HepG2 (cell line): ENCODE measurements around the gene CREM. TPM values are rescaled to one million over a fixed set of nuclear protein-coding genes. Genes with fewer than 3 reads are reported as not detected.

Source experiments
- ATAC-seq: fragments of 200-7000 bp; cut with Tn5 transposase; 3 replicates; pipeline ENCODE4 v1.9.1; 2020; ENCODE audit warnings: mild to moderate bottlenecking, moderate library complexity
- BruUV-seq: library from RNA; stranded (reverse); fragments of 400-500 nt; replicated peaks from 2 replicates; lab custom pipeline; 2021; lab: Mats Ljungman, UMichigan
- CTCF ChIA-PET: fragments of 300-600 bp; formaldehyde crosslinking; extraction: SDS; loops from one replicate; lab custom pipeline; 2021; ENCODE audit warnings: low total read pairs, inconsistent platforms, low intra/inter-chr PET ratio; lab: Yijun Ruan, JAX
- POLR2A ChIA-PET: fragments of 350-600 bp; sonication (Branson Sonifier 250); formaldehyde crosslinking; loops from one replicate; lab custom pipeline; 2020; ENCODE audit warnings: antibody characterized with exemption, inconsistent platforms; lab: Yijun Ruan, JAX
- DNase-seq: peaks from one replicate; pipeline ENCODE4 v3.0.0-alpha.2; 2015; ENCODE audit warnings: low spot score
- FAIRE-seq: peaks from 3 replicates; lab custom pipeline; 2011; peaks lifted over from hg19 to GRCh38; lab: Jason Lieb, UNC
- H2AFZ ChIP-seq: one replicate; pipeline ENCODE4 v1.6.1; 2011; ENCODE audit warnings: low read length, inconsistent platforms
- H3K27ac ChIP-seq: fragments of 300-600 bp; 3 replicates; pipeline ENCODE4 v1.8.0; 2011; ENCODE audit warnings: mixed run types, mild to moderate bottlenecking, mixed read lengths, low read length, inconsistent platforms; ENCODE audit not compliant: insufficient read depth; ENCODE audit errors: extremely low read length
- H3K27me3 ChIP-seq, 2 experiments: fragments of 200-600 bp in 1 of 2; 2 replicates in 1 of 2; 3 replicates in 1 of 2; pipeline versions ENCODE4 v1.6.0 to v1.8.0; 2011; ENCODE audit warnings: low read length in 2 of 2, mild to moderate bottlenecking in 2 of 2, moderate library complexity in 2 of 2, inconsistent platforms in 1 of 2; ENCODE audit not compliant: insufficient read depth in 2 of 2, control insufficient read depth in 1 of 2
- H3K36me3 ChIP-seq, 2 experiments: fragments of 200-600 bp in 1 of 2; replicated peaks in 1 of 2; 2 replicates in 1 of 2; 3 replicates in 1 of 2; pipeline versions ENCODE4 v1.5.1 to v1.8.0; 2011; ENCODE audit warnings: low read length in 2 of 2, inconsistent platforms in 1 of 2; ENCODE audit not compliant: insufficient read depth in 2 of 2, control insufficient read depth in 1 of 2
- H3K4me1 ChIP-seq: 2 replicates; pipeline ENCODE4 v1.5.1; 2012; ENCODE audit warnings: low read length, inconsistent platforms; ENCODE audit not compliant: insufficient read depth
- H3K4me2 ChIP-seq: 2 replicates; pipeline ENCODE4 v1.6.0; 2011; ENCODE audit warnings: low read depth, low read length, inconsistent platforms
- H3K4me3 ChIP-seq, 3 experiments: fragments of 200-600 bp in 1 of 3; sonication (generic), shearing (Covaris generic) in 1 of 3; replicated peaks in 1 of 3; 2 replicates each; pipeline ENCODE4 v1.5.1; 2011 to 2016; ENCODE audit warnings: low read length in 3 of 3, inconsistent platforms in 2 of 3, low read depth in 2 of 3, mild to moderate bottlenecking in 2 of 3, control low read depth in 1 of 3, mixed read lengths in 1 of 3; ENCODE audit not compliant: insufficient read depth in 1 of 3
- H3K79me2 ChIP-seq: one replicate; pipeline ENCODE4 v1.6.1; 2011; ENCODE audit warnings: low read length, inconsistent platforms; ENCODE audit not compliant: insufficient read depth
- H3K9ac ChIP-seq: 2 replicates; pipeline ENCODE4 v1.6.0; 2011; ENCODE audit warnings: mild to moderate bottlenecking, low read depth, low read length, inconsistent platforms; ENCODE audit not compliant: insufficient read depth
- H3K9me3 ChIP-seq: 2 replicates; pipeline ENCODE4 v1.5.1; 2012; ENCODE audit warnings: mild to moderate bottlenecking, low read length
- H4K20me1 ChIP-seq: 2 replicates; pipeline ENCODE4 v1.6.0; 2011; ENCODE audit warnings: inconsistent platforms, mild to moderate bottlenecking, low read length, moderate library complexity; ENCODE audit not compliant: insufficient read depth
- FOXA3 ChIP-seq: IDR thresholded peaks from 2 replicates; pipeline ENCODE4 v1.6.1; 2016; ENCODE audit warnings: missing genetic modification reagents, missing compliant biosample characterization
- POGZ ChIP-seq: sonication (generic); formaldehyde crosslinking; IDR thresholded peaks from 2 replicates; pipeline ENCODE4 v1.4.0; 2020; ENCODE audit warnings: mild to moderate bottlenecking, missing genetic modification reagents
- TSC22D2 ChIP-seq: sonication (generic); formaldehyde crosslinking; IDR thresholded peaks from 2 replicates; pipeline ENCODE4 v1.5.1; 2020; ENCODE audit warnings: missing genetic modification reagents, mild to moderate bottlenecking, borderline replicate concordance
- ZBED4 ChIP-seq: sonication (generic); formaldehyde crosslinking; IDR thresholded peaks from 2 replicates; pipeline ENCODE4 v1.4.0; 2020; ENCODE audit warnings: missing genetic modification reagents, borderline replicate concordance
- ZNF121 ChIP-seq: sonication (generic); formaldehyde crosslinking; IDR thresholded peaks from 2 replicates; pipeline ENCODE4 v1.5.0; 2020; ENCODE audit warnings: mild to moderate bottlenecking, missing genetic modification reagents
- ZSCAN31 ChIP-seq: sonication (generic); formaldehyde crosslinking; IDR thresholded peaks from 2 replicates; pipeline ENCODE4 v1.5.0; 2020; ENCODE audit warnings: low read depth, mild to moderate bottlenecking, missing genetic modification reagents
- WGBS: methylation state at CpG from one replicate; pipeline ENCODE4 v1.1.6; 2017; ENCODE audit warnings: low lambda C conversion rate; 5-methylcytosine and 5-hydroxymethylcytosine counted together
- in situ Hi-C: cut with HindIII; loops from 2 replicates; pipeline ENCODE4 v1.10.0; 2017; ENCODE audit warnings: low pct_unique_long_range_greater_than_20kb; ENCODE audit not compliant: extremely low pct_ligation_motif_present
- intact Hi-C: fragments of 100-400 bp; cut with micrococcal nuclease; formaldehyde crosslinking; loops from one replicate; pipeline ENCODE4 v1.10.0; 2022; ENCODE audit not compliant: unreplicated experiment
- polyA plus RNA-seq, 8 experiments: library from polyadenylated mRNA; depleted of rRNA in 3 of 8; stranded (reverse) in 7 of 8; unstranded in 1 of 8; fragments of >200 nt; fragmentation: Illumina TruSeq in 4 of 8; extraction: Trizol in 4 of 8; gene quantifications; 2 replicates each; pipeline versions ENCODE4 v1.2.1 to v1.2.3, GENCODE V29; 2011 to 2016; ENCODE audit warnings: low read depth in 4 of 8, missing spikeins in 1 of 8, mixed read lengths in 1 of 8; ENCODE audit not compliant: insufficient read depth in 1 of 8
- total RNA-seq, 5 experiments: library from RNA; depleted of rRNA; stranded (reverse); fragments of >200 nt; fragmentation: Illumina TruSeq; extraction: Trizol; gene quantifications; 2 replicates each; pipeline ENCODE4 v1.2.3, GENCODE V29; 2016; ENCODE audit warnings: low read depth in 1 of 5

CREM gene
- total and polyA plus RNA-seq, 2 of the 13 experiments (the other 11 are each of a cell fraction or from before 2014, with no cell fraction given) = 21.3 to 25.4 TPM

GRCh38 chr10:35090162-35090954 lies 36.3 kb upstream of the CREM start, which contains the start of gene CUL2 (continued):
- TF ChIP-seq ZBED4 (no peak), FOXA3 (CRISPR knock-in tag) (peak; percentile 61), POGZ (peak; percentile 94), ZSCAN31 (CRISPR knock-in tag) (peak; percentile 58; the same call in 1 of the 2 replicates)

GRCh38 chr10:35091994-35092790 lies 34.5 kb upstream of the CREM start:
- H4K20me1 ChIP-seq = no peaks in the 10 kb centered on the region
- no peak overlapping the region for H3K27ac ChIP-seq
- intact Hi-C loops (no loop called here), in situ Hi-C loops (no loop called here)
- H3K79me2 ChIP-seq = peaks cover 27% of the 10 kb centered on the region
- H3K9me3 ChIP-seq = peaks cover 5% of the 10 kb centered on the region
- ChIA-PET POLR2A (interaction anchor here (0.8 kb wide), 1 partner anchor 30 kb away, joined by 3 read pairs; no protein-coding TSS in a partner anchor), CTCF (no interaction called here)
- ATAC-seq (no peak), FAIRE-seq (no peak), DNase-seq (no peak)
- H3K36me3 ChIP-seq = no peaks in the 10 kb centered on the region
- no peak overlapping the region for H3K9ac ChIP-seq
- H2AFZ ChIP-seq = peak overlapping the region; percentile 9
- WGBS = 93% methylated on average over 11 of the region's 11 CpGs
- H3K4me1 ChIP-seq = peaks cover 49% of the 10 kb centered on the region
- H3K4me2 ChIP-seq = no peak overlapping the region
- peak; percentile 69; the same call in 1 of the 2 replicates for TF ChIP-seq ZNF121 (CRISPR knock-in tag)
- TF ChIP-seq TSC22D2 (CRISPR knock-in tag) = no peak
- H3K4me3 ChIP-seq = no peak overlapping the region
- H3K27me3 ChIP-seq = no peaks in the 10 kb centered on the region
- no TSS peak for BruUV-seq
